Measurements from ENCODE around the gene TOR1A. TPM values are rescaled to one million over a fixed set of nuclear protein-coding genes. Genes with fewer than 3 reads are reported as not detected.

Gene TOR1A
- total RNA-seq, 1 donor from 2014 or later, result 42.3 TPM

DNA sequence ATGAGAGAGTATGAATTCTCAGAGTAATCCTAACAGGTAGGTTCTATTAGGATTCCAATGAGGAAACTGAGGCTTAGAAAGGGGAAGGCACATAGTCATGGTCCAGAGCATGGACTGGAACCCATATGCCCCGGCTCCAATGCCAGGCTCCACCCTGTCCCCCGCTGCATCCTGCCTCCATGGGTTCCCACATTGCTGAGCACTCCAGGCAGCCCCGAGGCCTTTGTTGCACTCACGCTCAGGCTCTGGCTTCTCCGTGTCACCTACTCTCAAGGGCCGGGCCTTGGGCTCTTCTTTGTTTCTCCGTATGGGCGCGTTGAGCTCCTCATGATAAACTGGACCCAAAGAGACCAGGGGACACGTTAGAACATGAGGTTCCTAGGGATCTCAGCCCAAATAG lies 5.0 kb upstream of the TOR1A start:
- no peaks in the 10 kb centered on the region for H3K27me3 Mint-ChIP-seq (ENCODE audit: unreplicated experiment)
- DNase-seq, result no peak
- TF ChIP-seq, protein P1, sequence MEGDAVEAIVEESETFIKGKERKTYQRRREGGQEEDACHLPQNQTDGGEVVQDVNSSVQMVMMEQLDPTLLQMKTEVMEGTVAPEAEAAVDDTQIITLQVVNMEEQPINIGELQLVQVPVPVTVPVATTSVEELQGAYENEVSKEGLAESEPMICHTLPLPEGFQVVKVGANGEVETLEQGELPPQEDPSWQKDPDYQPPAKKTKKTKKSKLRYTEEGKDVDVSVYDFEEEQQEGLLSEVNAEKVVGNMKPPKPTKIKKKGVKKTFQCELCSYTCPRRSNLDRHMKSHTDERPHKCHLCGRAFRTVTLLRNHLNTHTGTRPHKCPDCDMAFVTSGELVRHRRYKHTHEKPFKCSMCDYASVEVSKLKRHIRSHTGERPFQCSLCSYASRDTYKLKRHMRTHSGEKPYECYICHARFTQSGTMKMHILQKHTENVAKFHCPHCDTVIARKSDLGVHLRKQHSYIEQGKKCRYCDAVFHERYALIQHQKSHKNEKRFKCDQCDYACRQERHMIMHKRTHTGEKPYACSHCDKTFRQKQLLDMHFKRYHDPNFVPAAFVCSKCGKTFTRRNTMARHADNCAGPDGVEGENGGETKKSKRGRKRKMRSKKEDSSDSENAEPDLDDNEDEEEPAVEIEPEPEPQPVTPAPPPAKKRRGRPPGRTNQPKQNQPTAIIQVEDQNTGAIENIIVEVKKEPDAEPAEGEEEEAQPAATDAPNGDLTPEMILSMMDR (IDR thresholded peaks at IDR 0.05; ENCODE audit: partially characterized antibody, unreplicated experiment), result no peak
- no peak overlapping the region for H3K4me3 Mint-ChIP-seq (ENCODE audit: unreplicated experiment)
- peaks cover 1% of the 10 kb centered on the region for H3K4me1 Mint-ChIP-seq (ENCODE audit: low read depth, unreplicated experiment)
- H3K9me3 Mint-ChIP-seq (ENCODE audit: unreplicated experiment), result peaks cover 2% of the 10 kb centered on the region
- no peak overlapping the region for H3K27ac Mint-ChIP-seq (ENCODE audit: unreplicated experiment)
- H3K36me3 Mint-ChIP-seq (ENCODE audit: unreplicated experiment), result no peaks in the 10 kb centered on the region

- H3K27ac Mint-ChIP-seq (ENCODE audit: unreplicated experiment), result no peak overlapping the region
- TF ChIP-seq, protein P1 (IDR thresholded peaks at IDR 0.05; ENCODE audit: partially characterized antibody, unreplicated experiment), result no peak
- peaks cover under 1% of the 10 kb centered on the region for H3K4me1 Mint-ChIP-seq (ENCODE audit: low read depth, unreplicated experiment)
- no peaks in the 10 kb centered on the region for H3K36me3 Mint-ChIP-seq (ENCODE audit: unreplicated experiment)
- peaks cover 2% of the 10 kb centered on the region for H3K9me3 Mint-ChIP-seq (ENCODE audit: unreplicated experiment)
- no peaks in the 10 kb centered on the region for H3K27me3 Mint-ChIP-seq (ENCODE audit: unreplicated experiment)
- no peak overlapping the region for H3K4me3 Mint-ChIP-seq (ENCODE audit: unreplicated experiment)
- no peak for DNase-seq
Observed at GRCh38 chr9:129828051-129828450, 4.1 kb upstream of the TOR1A start.

DNA sequence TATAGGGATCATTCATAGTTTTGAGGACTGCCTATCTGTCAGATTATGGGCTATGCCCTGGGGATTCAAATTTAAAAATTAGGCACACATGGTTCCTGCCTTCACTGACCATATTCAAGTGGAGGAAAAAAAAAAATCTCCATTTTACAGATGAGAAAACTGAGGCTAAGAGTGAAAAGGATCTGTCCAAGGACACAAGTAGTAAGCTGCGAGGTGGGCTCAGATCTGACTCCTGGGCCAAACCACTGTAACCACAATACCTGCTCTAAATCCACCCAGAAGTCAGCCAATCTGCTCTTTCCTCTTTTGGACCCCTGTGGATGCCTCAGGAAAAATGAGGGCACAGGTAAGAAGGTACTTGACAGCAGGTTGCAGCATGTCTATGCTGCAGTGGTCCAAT lies 2.8 kb upstream of the TOR1A start:
- Mint-ChIP-seq H3K27ac (ENCODE audit: unreplicated experiment) (no peak overlapping the region), H3K27me3 (ENCODE audit: unreplicated experiment) (no peaks in the 10 kb centered on the region), H3K36me3 (ENCODE audit: unreplicated experiment) (no peaks in the 10 kb centered on the region), H3K4me1 (ENCODE audit: low read depth, unreplicated experiment) (peaks cover 6% of the 10 kb centered on the region), H3K9me3 (ENCODE audit: unreplicated experiment) (peaks cover 2% of the 10 kb centered on the region), H3K4me3 (ENCODE audit: unreplicated experiment) (no peak overlapping the region)
- TF ChIP-seq, protein P1 (IDR thresholded peaks at IDR 0.05; ENCODE audit: partially characterized antibody, unreplicated experiment), result no peak
- DNase-seq, result no peak

- Mint-ChIP-seq H3K9me3 (ENCODE audit: unreplicated experiment) (peaks cover 2% of the 10 kb centered on the region), H3K36me3 (ENCODE audit: unreplicated experiment) (no peaks in the 10 kb centered on the region), H3K4me1 (ENCODE audit: low read depth, unreplicated experiment) (peaks cover 6% of the 10 kb centered on the region), H3K27ac (ENCODE audit: unreplicated experiment) (no peak overlapping the region), H3K4me3 (ENCODE audit: unreplicated experiment) (no peak overlapping the region), H3K27me3 (ENCODE audit: unreplicated experiment) (no peaks in the 10 kb centered on the region)
- TF ChIP-seq, protein P1 (IDR thresholded peaks at IDR 0.05; ENCODE audit: partially characterized antibody, unreplicated experiment), result no peak
- no peak for DNase-seq
Observed at GRCh38 chr9:129826344-129826743, 2.4 kb upstream of the TOR1A start.

DNA sequence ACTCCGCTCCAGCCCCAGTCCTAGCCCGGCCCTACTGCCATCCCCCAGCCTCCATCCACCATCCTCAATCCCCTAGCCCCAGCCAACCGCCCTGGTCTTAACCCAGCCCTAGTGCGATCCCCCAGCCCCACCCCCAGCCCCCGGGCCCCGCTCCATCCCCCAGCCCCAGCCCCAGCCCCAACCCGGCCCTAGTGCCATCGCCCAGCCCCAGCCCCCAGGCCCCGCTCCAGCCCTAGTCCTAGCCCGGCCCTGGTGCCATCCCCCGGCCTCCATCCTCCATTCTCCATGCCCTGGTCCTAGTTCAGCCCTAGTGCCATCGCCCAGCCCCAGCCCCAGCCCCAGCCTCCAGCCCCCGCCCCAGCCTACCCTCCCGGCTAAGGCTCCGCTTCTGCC lies 398 bp downstream of the TOR1A start:
- Mint-ChIP-seq H3K4me1 (ENCODE audit: low read depth, unreplicated experiment) (peaks cover 6% of the 10 kb centered on the region), H3K36me3 (ENCODE audit: unreplicated experiment) (no peaks in the 10 kb centered on the region), H3K4me3 (ENCODE audit: unreplicated experiment) (peak overlapping the region; percentile 84), H3K27me3 (ENCODE audit: unreplicated experiment) (no peaks in the 10 kb centered on the region), H3K9me3 (ENCODE audit: unreplicated experiment) (peaks cover 2% of the 10 kb centered on the region), H3K27ac (ENCODE audit: unreplicated experiment) (peak overlapping the region; percentile 73)
- DNase-seq, result no peak
- TF ChIP-seq, protein P1 (IDR thresholded peaks at IDR 0.05; ENCODE audit: partially characterized antibody, unreplicated experiment), result no peak

All from glutamatergic neuron (in vitro differentiated cells).